SK-N-SH (cell line): ENCODE measurements around the gene EDN1. TPM values are rescaled to one million over a fixed set of nuclear protein-coding genes. Genes with fewer than 3 reads are reported as not detected.

Experiments
- CTCF ChIA-PET: fragments of 300-600, 350-600 bp; formaldehyde crosslinking; extraction: SDS; loops from one replicate; lab custom pipeline; 2021; lab: Yijun Ruan, JAX
- POLR2A ChIA-PET: fragments of 350-600 bp; sonication (Branson Sonifier 250); formaldehyde crosslinking; extraction: SDS; loops from one replicate; lab custom pipeline; 2020; ENCODE audit warnings: antibody characterized with exemption, inconsistent platforms; lab: Yijun Ruan, JAX
- DNase-seq: peaks from one replicate; pipeline ENCODE4 v3.0.0; 2012
- H2AFZ ChIP-seq: fragments of 200-600 bp; sonication (generic); 2 replicates; pipeline ENCODE4 v1.8.1; 2016; ENCODE audit warnings: antibody characterized with exemption, mild to moderate bottlenecking, low read depth
- H3F3A ChIP-seq: fragments of 200-600 bp; sonication (generic); replicated peaks from 2 replicates; pipeline ENCODE3; 2016; ENCODE audit warnings: antibody characterized with exemption, mild to moderate bottlenecking; ENCODE audit not compliant: insufficient read depth
- H3K27ac ChIP-seq, 2 experiments: fragments of 200-500 bp in 1 of 2; fragments of 200-600 bp in 1 of 2; sonication (Bioruptor generic) in 1 of 2; sonication (generic), shearing (Covaris generic) in 1 of 2; 2 replicates each; pipeline versions ENCODE4 v1.5.1 to v1.6.1; 2014 to 2016; ENCODE audit warnings: low read depth in 2 of 2, inconsistent platforms in 1 of 2, low read length in 1 of 2, mild to moderate bottlenecking in 1 of 2, mixed read lengths in 1 of 2
- H3K27me3 ChIP-seq: fragments of 200-600 bp; sonication (generic), shearing (Covaris generic); 2 replicates; pipeline ENCODE4 v1.6.1; 2016; ENCODE audit warnings: mixed run types; ENCODE audit not compliant: insufficient read depth
- H3K36me3 ChIP-seq, 2 experiments: fragments of 200-500 bp in 1 of 2; fragments of 200-600 bp in 1 of 2; sonication (Bioruptor generic) in 1 of 2; sonication (generic) in 1 of 2; replicated peaks in 1 of 2; 2 replicates each; pipeline versions ENCODE3 to v1.5.1; 2014 to 2016; ENCODE audit warnings: low read length in 1 of 2, mild to moderate bottlenecking in 1 of 2; ENCODE audit not compliant: insufficient read depth in 2 of 2, control insufficient read depth in 1 of 2
- H3K4me1 ChIP-seq, 2 experiments: fragments of 200-500 bp in 1 of 2; fragments of 200-600 bp in 1 of 2; sonication (Bioruptor generic) in 1 of 2; sonication (generic), shearing (Covaris generic) in 1 of 2; 2 replicates each; pipeline versions ENCODE4 v1.5.1 to v1.6.1; 2014 to 2016; ENCODE audit warnings: low read depth in 1 of 2, low read length in 1 of 2, mixed run types in 1 of 2; ENCODE audit not compliant: insufficient read depth in 2 of 2, control insufficient read depth in 1 of 2
- H3K4me2 ChIP-seq: fragments of 200-600 bp; sonication (generic), shearing (Covaris generic); 2 replicates; pipeline ENCODE4 v1.6.1; 2017; ENCODE audit warnings: mixed run types
- H3K4me3 ChIP-seq, 2 experiments: fragments of 200-500 bp in 1 of 2; fragments of 200-600 bp in 1 of 2; sonication (Bioruptor generic) in 1 of 2; sonication (generic), shearing (Covaris generic) in 1 of 2; 2 replicates each; pipeline versions ENCODE4 v1.5.1 to v1.8.1; 2014 to 2016; ENCODE audit warnings: low read depth in 2 of 2, inconsistent platforms in 1 of 2, low read length in 1 of 2, mild to moderate bottlenecking in 1 of 2, mixed read lengths in 1 of 2, moderate library complexity in 1 of 2
- H3K79me2 ChIP-seq: fragments of 200-600 bp; sonication (generic); 2 replicates; pipeline ENCODE4 v1.8.1; 2017; ENCODE audit warnings: mild to moderate bottlenecking; ENCODE audit not compliant: insufficient read depth
- H3K9ac ChIP-seq: fragments of 200-600 bp; sonication (generic); 2 replicates; pipeline ENCODE4 v1.6.1; 2017; ENCODE audit warnings: mixed run types
- H3K9me2 ChIP-seq: fragments of 200-600 bp; sonication (generic); 2 replicates; pipeline ENCODE4 v1.6.1; 2017; ENCODE audit warnings: mixed run types
- H3K9me3 ChIP-seq: fragments of 200-600 bp; sonication (generic); 2 replicates; pipeline ENCODE4 v1.6.1; 2017; ENCODE audit warnings: mixed run types, mild to moderate bottlenecking, moderate library complexity
- H4K20me1 ChIP-seq: fragments of 200-600 bp; sonication (generic); 2 replicates; pipeline ENCODE4 v1.6.1; 2017; ENCODE audit warnings: mild to moderate bottlenecking, mixed run types; ENCODE audit not compliant: insufficient read depth
- CHD2 ChIP-seq: fragments of 150-350 bp; IDR thresholded peaks from 2 replicates; pipeline ENCODE4 v1.6.1; 2018; ENCODE audit warnings: low read length; ENCODE audit not compliant: partially characterized antibody
- CTCF ChIP-seq: fragments of 200-600 bp; sonication (generic); IDR thresholded peaks from 2 replicates; pipeline ENCODE4 v1.6.1; 2017; ENCODE audit warnings: antibody characterized with exemption, mild to moderate bottlenecking, moderate library complexity
- ELF1 ChIP-seq: IDR thresholded peaks from 2 replicates; pipeline ENCODE4 v1.4.0; 2012
- EP300 ChIP-seq, 2 experiments: IDR thresholded peaks; 2 replicates each; pipeline versions ENCODE4 v1.4.0 to v1.6.1; 2012; ENCODE audit warnings: borderline replicate concordance in 1 of 2, low read depth in 1 of 2, low read length in 1 of 2
- FOSL2 ChIP-seq: IDR thresholded peaks from 2 replicates; pipeline ENCODE4 v1.4.0; 2012; ENCODE audit warnings: low read depth, mild to moderate bottlenecking, moderate library complexity, borderline replicate concordance
- FOXM1 ChIP-seq: IDR thresholded peaks from 2 replicates; pipeline ENCODE4 v1.4.0; 2012; ENCODE audit warnings: low read depth, mild to moderate bottlenecking
- GABPA ChIP-seq: IDR thresholded peaks from 2 replicates; pipeline ENCODE4 v1.4.0; 2012; ENCODE audit warnings: low read depth, mild to moderate bottlenecking
- GATA2 ChIP-seq: sonication (generic); formaldehyde crosslinking; IDR thresholded peaks from 2 replicates; pipeline ENCODE4 v1.5.0; 2020; ENCODE audit warnings: mild to moderate bottlenecking, missing genetic modification reagents
- IRF3 ChIP-seq: fragments of 150-350 bp; IDR thresholded peaks from 2 replicates; pipeline ENCODE4 v1.6.1; 2016; ENCODE audit warnings: mild to moderate bottlenecking, low read depth, low read length
- MEF2A ChIP-seq: IDR thresholded peaks from 2 replicates; pipeline ENCODE4 v1.4.0; 2012; ENCODE audit warnings: low read depth, borderline replicate concordance
- NFIC ChIP-seq: IDR thresholded peaks from 2 replicates; pipeline ENCODE4 v1.4.0; 2012; ENCODE audit warnings: borderline replicate concordance
- RAD21 ChIP-seq: IDR thresholded peaks from 2 replicates; pipeline ENCODE4 v1.6.1; 2012; ENCODE audit warnings: mild to moderate bottlenecking, low read length
- RCOR1 ChIP-seq: fragments of 150-350 bp; IDR thresholded peaks from 2 replicates; pipeline ENCODE4 v1.6.1; 2017; ENCODE audit warnings: antibody characterized with exemption, low read length
- RXRA ChIP-seq: IDR thresholded peaks from 2 replicates; pipeline ENCODE4 v1.4.0; 2012; ENCODE audit warnings: low read depth, mild to moderate bottlenecking, borderline replicate concordance
- SMC3 ChIP-seq: IDR thresholded peaks from 2 replicates; pipeline ENCODE4 v1.6.1; 2012; ENCODE audit warnings: low read depth, low read length, improper control_type of control experiment
- TAF1 ChIP-seq: IDR thresholded peaks from 2 replicates; pipeline ENCODE4 v1.6.1; 2012; ENCODE audit warnings: low read depth, mild to moderate bottlenecking, low read length, moderate library complexity, borderline replicate concordance
- TCF12 ChIP-seq: IDR thresholded peaks from 2 replicates; pipeline ENCODE4 v1.4.0; 2012
- TEAD4 ChIP-seq: IDR thresholded peaks from 2 replicates; pipeline ENCODE4 v1.4.0; 2012; ENCODE audit warnings: mild to moderate bottlenecking, borderline replicate concordance; ENCODE audit not compliant: insufficient read depth
- USF2 ChIP-seq: fragments of 150-350 bp; IDR thresholded peaks from 2 replicates; pipeline ENCODE4 v1.6.1; 2017; ENCODE audit warnings: antibody characterized with exemption, low read length, low read depth, borderline replicate concordance
- ZBTB33 ChIP-seq: IDR thresholded peaks from 2 replicates; pipeline ENCODE4 v1.4.0; 2012; ENCODE audit warnings: low read depth, borderline replicate concordance
- WGBS: methylation state at CpG from one replicate; pipeline ENCODE4 v1.1.6; 2017; ENCODE audit warnings: low lambda C conversion rate; 5-methylcytosine and 5-hydroxymethylcytosine counted together
- polyA plus RNA-seq, 3 experiments: library from polyadenylated mRNA; depleted of rRNA; stranded (reverse); fragments of >200 nt; gene quantifications; 2 replicates each; pipeline ENCODE4 v1.2.3, GENCODE V29; 2012

EDN1 gene
- polyA plus RNA-seq, 1 of the 3 experiments (the other 2 are of a cell fraction) = 1.3 TPM

GRCh38 chr6:12327988-12328387 is 37.8 kb downstream of the EDN1 start:
- H3K27ac ChIP-seq = no peak overlapping the region
- CTCF ChIA-PET = no interaction called here
- H3K4me3 ChIP-seq = no peak overlapping the region
- H3F3A ChIP-seq = no peaks in the 10 kb centered on the region
- no peak for TF ChIP-seq RXRA
- no peak for TF ChIP-seq TEAD4
- TF ChIP-seq NFIC = no peak
- no peak for TF ChIP-seq CHD2
- no peak for TF ChIP-seq RAD21
- no peak for TF ChIP-seq MEF2A
- no peak for TF ChIP-seq USF2
- TF ChIP-seq GABPA = no peak
- no peak for TF ChIP-seq GATA2 (CRISPR knock-in tag)
- no peak for TF ChIP-seq FOXM1
- TF ChIP-seq RCOR1 = no peak
- no peak for TF ChIP-seq TAF1
- TF ChIP-seq IRF3 = no peak
- no peak for TF ChIP-seq EP300 (IDR thresholded peaks at IDR 0.05; ENCODE audit: borderline replicate concordance in 1 of 2, low read depth in 1 of 2, low read length in 1 of 2)
- TF ChIP-seq ELF1 = no peak
- no peak for TF ChIP-seq FOSL2
- no peak for TF ChIP-seq TCF12
- TF ChIP-seq ZBTB33 = no peak
- TF ChIP-seq CTCF = no peak
- TF ChIP-seq SMC3 = no peak
- 44% methylated on average over 4 of the region's 4 CpGs for WGBS
- no peaks in the 10 kb centered on the region for H3K79me2 ChIP-seq
- no peak for DNase-seq
- H3K9me2 ChIP-seq = no peaks in the 10 kb centered on the region
- H3K4me2 ChIP-seq = no peak overlapping the region
- H3K4me1 ChIP-seq = peaks cover 0 to 19% of the 10 kb centered on the region in 2 experiments; a peak in 1 of 4 replicates
- H3K9ac ChIP-seq = no peak overlapping the region
- no peak overlapping the region for H2AFZ ChIP-seq
- no peaks in the 10 kb centered on the region for H3K9me3 ChIP-seq
- POLR2A ChIA-PET = no interaction called here
- H3K36me3 ChIP-seq = no peaks in the 10 kb centered on the region
- no peaks in the 10 kb centered on the region for H3K27me3 ChIP-seq
- no peaks in the 10 kb centered on the region for H4K20me1 ChIP-seq
